HepG2 (cell line): Measurements from ENCODE around the gene SAMD5. TPM values are rescaled to one million over a fixed set of nuclear protein-coding genes. Genes with fewer than 3 reads are reported as not detected.
A peak's percentile ranks its signal among the peaks of the same experiment; 100 is the strongest.

ENCODE experiments used
- ATAC-seq: fragments of 200-7000 bp; cut with Tn5 transposase; 3 replicates; pipeline ENCODE4 v1.9.1; 2020; ENCODE audit warnings: mild to moderate bottlenecking, moderate library complexity
- BruUV-seq: library from RNA; stranded (reverse); fragments of 400-500 nt; replicated peaks from 2 replicates; lab custom pipeline; 2021; lab: Mats Ljungman, UMichigan
- CTCF ChIA-PET: fragments of 300-600 bp; formaldehyde crosslinking; extraction: SDS; loops from one replicate; lab custom pipeline; 2021; ENCODE audit warnings: low total read pairs, inconsistent platforms, low intra/inter-chr PET ratio; lab: Yijun Ruan, JAX
- POLR2A ChIA-PET: fragments of 350-600 bp; sonication (Branson Sonifier 250); formaldehyde crosslinking; loops from one replicate; lab custom pipeline; 2020; ENCODE audit warnings: antibody characterized with exemption, inconsistent platforms; lab: Yijun Ruan, JAX
- DNase-seq: peaks from one replicate; pipeline ENCODE4 v3.0.0-alpha.2; 2015; ENCODE audit warnings: low spot score
- FAIRE-seq: peaks from 3 replicates; lab custom pipeline; 2011; peaks lifted over from hg19 to GRCh38; lab: Jason Lieb, UNC
- H2AFZ ChIP-seq: one replicate; pipeline ENCODE4 v1.6.1; 2011; ENCODE audit warnings: low read length, inconsistent platforms
- H3K27ac ChIP-seq: fragments of 300-600 bp; 3 replicates; pipeline ENCODE4 v1.8.0; 2011; ENCODE audit warnings: mixed run types, mild to moderate bottlenecking, mixed read lengths, low read length, inconsistent platforms; ENCODE audit not compliant: insufficient read depth; ENCODE audit errors: extremely low read length
- H3K27me3 ChIP-seq, 2 experiments: fragments of 200-600 bp in 1 of 2; 2 replicates in 1 of 2; 3 replicates in 1 of 2; pipeline versions ENCODE4 v1.6.0 to v1.8.0; 2011; ENCODE audit warnings: low read length in 2 of 2, mild to moderate bottlenecking in 2 of 2, moderate library complexity in 2 of 2, inconsistent platforms in 1 of 2; ENCODE audit not compliant: insufficient read depth in 2 of 2, control insufficient read depth in 1 of 2
- H3K36me3 ChIP-seq, 2 experiments: fragments of 200-600 bp in 1 of 2; replicated peaks in 1 of 2; 2 replicates in 1 of 2; 3 replicates in 1 of 2; pipeline versions ENCODE4 v1.5.1 to v1.8.0; 2011; ENCODE audit warnings: low read length in 2 of 2, inconsistent platforms in 1 of 2; ENCODE audit not compliant: insufficient read depth in 2 of 2, control insufficient read depth in 1 of 2
- H3K4me1 ChIP-seq: 2 replicates; pipeline ENCODE4 v1.5.1; 2012; ENCODE audit warnings: low read length, inconsistent platforms; ENCODE audit not compliant: insufficient read depth
- H3K4me2 ChIP-seq: 2 replicates; pipeline ENCODE4 v1.6.0; 2011; ENCODE audit warnings: low read depth, low read length, inconsistent platforms
- H3K4me3 ChIP-seq, 3 experiments: fragments of 200-600 bp in 1 of 3; sonication (generic), shearing (Covaris generic) in 1 of 3; replicated peaks in 1 of 3; 2 replicates each; pipeline ENCODE4 v1.5.1; 2011 to 2016; ENCODE audit warnings: low read length in 3 of 3, inconsistent platforms in 2 of 3, low read depth in 2 of 3, mild to moderate bottlenecking in 2 of 3, control low read depth in 1 of 3, mixed read lengths in 1 of 3; ENCODE audit not compliant: insufficient read depth in 1 of 3
- H3K79me2 ChIP-seq: one replicate; pipeline ENCODE4 v1.6.1; 2011; ENCODE audit warnings: low read length, inconsistent platforms; ENCODE audit not compliant: insufficient read depth
- H3K9ac ChIP-seq: 2 replicates; pipeline ENCODE4 v1.6.0; 2011; ENCODE audit warnings: mild to moderate bottlenecking, low read depth, low read length, inconsistent platforms; ENCODE audit not compliant: insufficient read depth
- H3K9me3 ChIP-seq: 2 replicates; pipeline ENCODE4 v1.5.1; 2012; ENCODE audit warnings: mild to moderate bottlenecking, low read length
- H4K20me1 ChIP-seq: 2 replicates; pipeline ENCODE4 v1.6.0; 2011; ENCODE audit warnings: inconsistent platforms, mild to moderate bottlenecking, low read length, moderate library complexity; ENCODE audit not compliant: insufficient read depth
- WGBS: methylation state at CpG from one replicate; pipeline ENCODE4 v1.1.6; 2017; ENCODE audit warnings: low lambda C conversion rate; 5-methylcytosine and 5-hydroxymethylcytosine counted together
- in situ Hi-C: cut with HindIII; loops from 2 replicates; pipeline ENCODE4 v1.10.0; 2017; ENCODE audit warnings: low pct_unique_long_range_greater_than_20kb; ENCODE audit not compliant: extremely low pct_ligation_motif_present
- intact Hi-C: fragments of 100-400 bp; cut with micrococcal nuclease; formaldehyde crosslinking; loops from one replicate; pipeline ENCODE4 v1.10.0; 2022; ENCODE audit not compliant: unreplicated experiment
- polyA plus RNA-seq, 8 experiments: library from polyadenylated mRNA; depleted of rRNA in 3 of 8; stranded (reverse) in 7 of 8; unstranded in 1 of 8; fragments of >200 nt; fragmentation: Illumina TruSeq in 4 of 8; extraction: Trizol in 4 of 8; gene quantifications; 2 replicates each; pipeline versions ENCODE4 v1.2.1 to v1.2.3, GENCODE V29; 2011 to 2016; ENCODE audit warnings: low read depth in 4 of 8, missing spikeins in 1 of 8, mixed read lengths in 1 of 8; ENCODE audit not compliant: insufficient read depth in 1 of 8
- total RNA-seq, 5 experiments: library from RNA; depleted of rRNA; stranded (reverse); fragments of >200 nt; fragmentation: Illumina TruSeq; extraction: Trizol; gene quantifications; 2 replicates each; pipeline ENCODE4 v1.2.3, GENCODE V29; 2016; ENCODE audit warnings: low read depth in 1 of 5
- TF ChIP-seq, protein P1 (sequence below): sonication (generic); formaldehyde crosslinking; IDR thresholded peaks from 2 replicates; pipeline ENCODE4 v1.4.0; 2020; ENCODE audit warnings: missing genetic modification reagents
- TF ChIP-seq, protein P2 (sequence below): IDR thresholded peaks from 2 replicates; pipeline ENCODE4 v1.6.1; 2016
- TF ChIP-seq, protein P3 (sequence below), 2 experiments: sonication (generic) in 1 of 2; formaldehyde crosslinking in 1 of 2; IDR thresholded peaks; 2 replicates each; pipeline versions ENCODE4 v1.4.0 to v1.6.1; 2016 to 2020; ENCODE audit warnings: borderline replicate concordance in 1 of 2, low read depth in 1 of 2, mild to moderate bottlenecking in 1 of 2, missing genetic modification reagents in 1 of 2

The SAMD5 gene
- total and polyA plus RNA-seq, 2 of the 13 experiments (the other 11 are each of a cell fraction or from before 2014, with no cell fraction given): 0.02 to 0.07 TPM

DNA sequence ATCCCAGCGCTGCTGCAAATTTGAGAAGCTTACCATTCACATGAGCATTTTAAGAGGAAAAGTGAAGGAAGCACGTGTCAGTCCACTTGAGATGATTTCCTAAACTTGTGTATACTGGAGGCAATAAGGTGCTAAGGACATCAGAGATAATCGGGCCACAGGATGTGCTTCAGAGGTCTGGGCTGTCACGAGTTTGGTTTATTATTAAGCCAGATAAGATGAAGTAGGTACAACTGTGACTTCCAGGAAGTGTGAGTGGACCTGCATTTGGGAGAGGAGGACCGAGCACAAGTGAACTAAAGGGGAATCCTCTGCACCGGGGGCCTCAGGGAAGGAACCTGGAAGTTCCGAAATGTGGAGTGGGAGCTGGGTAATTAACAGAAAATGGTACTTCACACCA lies 1.4 kb downstream of the SAMD5 start:
- no peak for FAIRE-seq
- no peak overlapping the region for H3K27ac ChIP-seq
- CTCF ChIA-PET: no interaction called here
- in situ Hi-C loops: loop anchor here (5.0 to 10.0 kb wide), 3 partner anchors 465 to 952 kb away; no protein-coding TSS in a partner anchor
- no peak overlapping the region for H3K4me3 ChIP-seq
- no peaks in the 10 kb centered on the region for H3K36me3 ChIP-seq
- no peaks in the 10 kb centered on the region for H3K9me3 ChIP-seq
- no peak overlapping the region for H3K9ac ChIP-seq
- no peak overlapping the region for H2AFZ ChIP-seq
- intact Hi-C loops: loop anchor here (5.0 kb wide), 1 partner anchor 952 kb away; no protein-coding TSS in a partner anchor
- no peak for ATAC-seq
- BruUV-seq: no TSS peak
- POLR2A ChIA-PET: no interaction called here
- H3K4me2 ChIP-seq: no peak overlapping the region
- TF ChIP-seq, protein P1, sequence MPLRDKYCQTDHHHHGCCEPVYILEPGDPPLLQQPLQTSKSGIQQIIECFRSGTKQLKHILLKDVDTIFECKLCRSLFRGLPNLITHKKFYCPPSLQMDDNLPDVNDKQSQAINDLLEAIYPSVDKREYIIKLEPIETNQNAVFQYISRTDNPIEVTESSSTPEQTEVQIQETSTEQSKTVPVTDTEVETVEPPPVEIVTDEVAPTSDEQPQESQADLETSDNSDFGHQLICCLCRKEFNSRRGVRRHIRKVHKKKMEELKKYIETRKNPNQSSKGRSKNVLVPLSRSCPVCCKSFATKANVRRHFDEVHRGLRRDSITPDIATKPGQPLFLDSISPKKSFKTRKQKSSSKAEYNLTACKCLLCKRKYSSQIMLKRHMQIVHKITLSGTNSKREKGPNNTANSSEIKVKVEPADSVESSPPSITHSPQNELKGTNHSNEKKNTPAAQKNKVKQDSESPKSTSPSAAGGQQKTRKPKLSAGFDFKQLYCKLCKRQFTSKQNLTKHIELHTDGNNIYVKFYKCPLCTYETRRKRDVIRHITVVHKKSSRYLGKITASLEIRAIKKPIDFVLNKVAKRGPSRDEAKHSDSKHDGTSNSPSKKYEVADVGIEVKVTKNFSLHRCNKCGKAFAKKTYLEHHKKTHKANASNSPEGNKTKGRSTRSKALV (CRISPR knock-in tag): no peak; the same call in 1 of the 2 replicates
- TF ChIP-seq, protein P2, sequence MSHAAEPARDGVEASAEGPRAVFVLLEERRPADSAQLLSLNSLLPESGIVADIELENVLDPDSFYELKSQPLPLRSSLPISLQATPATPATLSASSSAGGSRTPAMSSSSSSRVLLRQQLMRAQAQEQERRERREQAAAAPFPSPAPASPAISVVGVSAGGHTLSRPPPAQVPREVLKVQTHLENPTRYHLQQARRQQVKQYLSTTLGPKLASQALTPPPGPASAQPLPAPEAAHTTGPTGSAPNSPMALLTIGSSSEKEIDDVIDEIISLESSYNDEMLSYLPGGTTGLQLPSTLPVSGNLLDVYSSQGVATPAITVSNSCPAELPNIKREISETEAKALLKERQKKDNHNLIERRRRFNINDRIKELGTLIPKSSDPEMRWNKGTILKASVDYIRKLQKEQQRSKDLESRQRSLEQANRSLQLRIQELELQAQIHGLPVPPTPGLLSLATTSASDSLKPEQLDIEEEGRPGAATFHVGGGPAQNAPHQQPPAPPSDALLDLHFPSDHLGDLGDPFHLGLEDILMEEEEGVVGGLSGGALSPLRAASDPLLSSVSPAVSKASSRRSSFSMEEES (CRISPR knock-in tag): peak; percentile 26; the same call in 1 of the 2 replicates
- TF ChIP-seq, protein P3, sequence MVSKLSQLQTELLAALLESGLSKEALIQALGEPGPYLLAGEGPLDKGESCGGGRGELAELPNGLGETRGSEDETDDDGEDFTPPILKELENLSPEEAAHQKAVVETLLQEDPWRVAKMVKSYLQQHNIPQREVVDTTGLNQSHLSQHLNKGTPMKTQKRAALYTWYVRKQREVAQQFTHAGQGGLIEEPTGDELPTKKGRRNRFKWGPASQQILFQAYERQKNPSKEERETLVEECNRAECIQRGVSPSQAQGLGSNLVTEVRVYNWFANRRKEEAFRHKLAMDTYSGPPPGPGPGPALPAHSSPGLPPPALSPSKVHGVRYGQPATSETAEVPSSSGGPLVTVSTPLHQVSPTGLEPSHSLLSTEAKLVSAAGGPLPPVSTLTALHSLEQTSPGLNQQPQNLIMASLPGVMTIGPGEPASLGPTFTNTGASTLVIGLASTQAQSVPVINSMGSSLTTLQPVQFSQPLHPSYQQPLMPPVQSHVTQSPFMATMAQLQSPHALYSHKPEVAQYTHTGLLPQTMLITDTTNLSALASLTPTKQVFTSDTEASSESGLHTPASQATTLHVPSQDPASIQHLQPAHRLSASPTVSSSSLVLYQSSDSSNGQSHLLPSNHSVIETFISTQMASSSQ (IDR thresholded peaks at IDR 0.05; ENCODE audit: low read depth): no peak; the same call in 1 of the 2 replicates
- TF ChIP-seq, protein P3 (CRISPR knock-in tag; IDR thresholded peaks at IDR 0.05; ENCODE audit: borderline replicate concordance): 0 out of 2 replicates have a peak, but pooled peaks have one; percentile 15
- no peaks in the 10 kb centered on the region for H3K79me2 ChIP-seq
- peaks cover 37% of the 10 kb centered on the region for H3K4me1 ChIP-seq
- WGBS: 3% methylated on average over 7 of the region's 7 CpGs
- H4K20me1 ChIP-seq: no peaks in the 10 kb centered on the region; the same call in 1 of the 2 replicates
- peak; percentile 7 for DNase-seq
- H3K27me3 ChIP-seq: peaks cover 10 to 46% of the 10 kb centered on the region in 2 experiments
